Jurkat, Clone E6-1 (cell line): ENCODE measurements around the gene LYSET.
"Not testable (repeated sequence)": the region's sequence is repeated elsewhere in the genome, so short reads cannot be mapped to it uniquely, and the experiment has no call there.

ENCODE experiments used
- DNase-seq: peaks from one replicate; pipeline ENCODE4 v3.0.0-alpha.2; 2011; ENCODE audit warnings: low read depth, low spot score
- H3K4me3 ChIP-seq: 2 replicates; pipeline ENCODE4 v1.5.1; 2011; ENCODE audit warnings: mild to moderate bottlenecking, low read length, control low read depth, moderate library complexity

Gene LYSET

GRCh38 chr14:93165271-93166265 is 19.5 kb upstream of the LYSET start:
- H3K4me3 ChIP-seq, DNase-seq: not testable (repeated sequence)

- DNase-seq, H3K4me3 ChIP-seq: not testable (repeated sequence)
Observed at GRCh38 chr14:93168610-93169009, 16.5 kb upstream of the LYSET start.

GRCh38 chr14:93169619-93170018 is 15.5 kb upstream of the LYSET start:
- DNase-seq, H3K4me3 ChIP-seq: not testable (repeated sequence)

- not testable (repeated sequence) for DNase-seq, H3K4me3 ChIP-seq
Observed at GRCh38 chr14:93170141-93170540, 15.0 kb upstream of the LYSET start.

- no peak overlapping the region for H3K4me3 ChIP-seq
- DNase-seq: no peak
Observed at GRCh38 chr14:93171376-93171775, 13.7 kb upstream of the LYSET start.

GRCh38 chr14:93173943-93174395 is 11.1 kb upstream of the LYSET start:
- no peak for DNase-seq
- no peak overlapping the region for H3K4me3 ChIP-seq

GRCh38 chr14:93174731-93175130 is 10.4 kb upstream of the LYSET start:
- H3K4me3 ChIP-seq, DNase-seq: not testable (repeated sequence)

- no peak for DNase-seq
- no peak overlapping the region for H3K4me3 ChIP-seq
Observed at GRCh38 chr14:93175492-93175891, 9.6 kb upstream of the LYSET start.

- peak overlapping the region; percentile 74 for H3K4me3 ChIP-seq
- no peak for DNase-seq
Observed at GRCh38 chr14:93183596-93184317, 1.4 kb upstream of the LYSET start.

- no peak for DNase-seq
- H3K4me3 ChIP-seq: peak overlapping the region; percentile 74
Observed at GRCh38 chr14:93185349-93185720, 218 bp downstream of the LYSET start.

GRCh38 chr14:93186466-93186865 is 1.3 kb downstream of the LYSET start:
- no peak overlapping the region for H3K4me3 ChIP-seq
- DNase-seq: no peak

GRCh38 chr14:93186956-93187355 is 1.8 kb downstream of the LYSET start:
- DNase-seq: no peak
- H3K4me3 ChIP-seq: no peak overlapping the region

- no peak overlapping the region for H3K4me3 ChIP-seq
- DNase-seq: no peak
Observed at GRCh38 chr14:93195316-93195999, 10.3 kb downstream of the LYSET start.

- H3K4me3 ChIP-seq: no peak overlapping the region
- DNase-seq: no peak
Observed at GRCh38 chr14:93199031-93199430, 13.9 kb downstream of the LYSET start.

- H3K4me3 ChIP-seq: no peak overlapping the region
- DNase-seq: no peak
Observed at GRCh38 chr14:93200553-93200952, 15.4 kb downstream of the LYSET start.

- DNase-seq: no peak
- H3K4me3 ChIP-seq: no peak overlapping the region
Observed at GRCh38 chr14:93201155-93201704, 16.1 kb downstream of the LYSET start.

GRCh38 chr14:93206793-93207467 is 21.8 kb downstream of the LYSET start, which contains the start of the genes GON7 and UBR7:
Gene GON7 (minus strand): TSS chr14:93207065. CDS start chr14:93207037, 28 bp downstream.
Gene UBR7 (plus strand): TSS chr14:93207256. CDS start chr14:93207292, 36 bp downstream.
- DNase-seq: peak; percentile 94
- H3K4me3 ChIP-seq: peak within 1 kb of the TSS; percentile 88

GRCh38 chr14:93207468-93208308 is 22.6 kb downstream of the LYSET start:
- no peak for DNase-seq
- peak overlapping the region; percentile 88 for H3K4me3 ChIP-seq
